ENCODE measurements around the gene LAPTM4A. TPM values are rescaled to one million over a fixed set of nuclear protein-coding genes. Genes with fewer than 3 reads are reported as not detected.
"Not testable (repeated sequence)": the region's sequence is repeated elsewhere in the genome, so short reads cannot be mapped to it uniquely, and the experiment has no call there.

LAPTM4A gene
- total RNA-seq, 1 donor from 2014 or later, result 60.0 TPM

GRCh38 chr2:20052229-20052851 lies 912 bp upstream of the LAPTM4A start:
- FAIRE-seq (no peak), DNase-seq (ENCODE audit: low read depth) (peak; percentile 89)
- Histone ChIP-seq H3K4me3 (ENCODE audit: low read depth, low read length) (peak overlapping the region; percentile 87), H3K36me3 (ENCODE audit: control insufficient read depth, insufficient read depth, low read length) (no peaks in the 10 kb centered on the region), H3K27me3 (ENCODE audit: control insufficient read depth, insufficient read depth, low read length) (no peaks in the 10 kb centered on the region)
- TF ChIP-seq, protein P1, sequence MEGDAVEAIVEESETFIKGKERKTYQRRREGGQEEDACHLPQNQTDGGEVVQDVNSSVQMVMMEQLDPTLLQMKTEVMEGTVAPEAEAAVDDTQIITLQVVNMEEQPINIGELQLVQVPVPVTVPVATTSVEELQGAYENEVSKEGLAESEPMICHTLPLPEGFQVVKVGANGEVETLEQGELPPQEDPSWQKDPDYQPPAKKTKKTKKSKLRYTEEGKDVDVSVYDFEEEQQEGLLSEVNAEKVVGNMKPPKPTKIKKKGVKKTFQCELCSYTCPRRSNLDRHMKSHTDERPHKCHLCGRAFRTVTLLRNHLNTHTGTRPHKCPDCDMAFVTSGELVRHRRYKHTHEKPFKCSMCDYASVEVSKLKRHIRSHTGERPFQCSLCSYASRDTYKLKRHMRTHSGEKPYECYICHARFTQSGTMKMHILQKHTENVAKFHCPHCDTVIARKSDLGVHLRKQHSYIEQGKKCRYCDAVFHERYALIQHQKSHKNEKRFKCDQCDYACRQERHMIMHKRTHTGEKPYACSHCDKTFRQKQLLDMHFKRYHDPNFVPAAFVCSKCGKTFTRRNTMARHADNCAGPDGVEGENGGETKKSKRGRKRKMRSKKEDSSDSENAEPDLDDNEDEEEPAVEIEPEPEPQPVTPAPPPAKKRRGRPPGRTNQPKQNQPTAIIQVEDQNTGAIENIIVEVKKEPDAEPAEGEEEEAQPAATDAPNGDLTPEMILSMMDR (IDR thresholded peaks at IDR 0.05; ENCODE audit: insufficient read depth, low read length, severe bottlenecking), result no peak

DNA sequence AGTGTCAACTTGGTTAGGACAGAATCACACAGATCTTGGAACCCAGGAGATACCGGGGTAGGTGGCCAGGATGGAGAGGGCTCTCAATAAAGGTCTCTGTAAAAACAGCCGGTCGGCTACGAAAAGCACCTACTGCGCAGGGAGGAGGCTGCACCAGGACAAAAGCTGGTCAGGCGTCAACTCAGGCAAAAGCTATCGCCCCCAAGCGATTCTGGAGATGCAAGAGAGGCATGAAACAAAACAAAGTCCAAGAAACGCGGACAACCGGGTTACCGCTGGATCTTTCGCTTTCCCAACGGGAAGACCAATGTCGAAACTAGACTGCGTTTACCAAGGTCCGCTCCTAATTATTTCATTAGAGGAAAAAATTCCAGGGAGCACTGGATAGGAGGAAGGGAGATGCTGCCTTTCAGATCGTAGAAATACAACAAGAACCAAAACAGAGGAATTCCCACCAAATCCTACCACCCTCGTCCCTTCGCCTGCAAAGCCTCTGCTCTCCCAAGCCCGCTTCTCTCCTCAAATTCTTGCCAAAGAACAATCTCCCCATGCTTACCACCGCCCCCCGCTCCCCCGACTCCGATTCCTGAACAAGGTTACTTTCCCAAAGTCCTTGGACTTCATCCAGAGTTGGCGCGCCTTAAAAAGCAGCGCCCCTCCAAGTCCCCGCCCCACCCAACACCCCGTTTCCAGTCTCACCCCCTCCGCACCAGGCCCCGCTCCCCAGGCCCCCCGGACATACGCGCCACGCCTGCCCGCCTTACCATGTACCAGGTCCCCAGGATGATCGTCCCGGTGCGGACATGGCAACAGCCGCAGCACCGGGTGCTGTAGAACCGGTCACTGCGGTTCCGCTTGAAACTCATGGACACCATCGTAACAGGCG lies 539 bp downstream of the LAPTM4A start:
- FAIRE-seq, result no peak
- TF ChIP-seq, protein P1 (IDR thresholded peaks at IDR 0.05; ENCODE audit: insufficient read depth, low read length, severe bottlenecking), result peak; percentile 19

GRCh38 chr2:20050104-20050645 lies 1.3 kb downstream of the LAPTM4A start:
- no peak for FAIRE-seq
- TF ChIP-seq, protein P1 (IDR thresholded peaks at IDR 0.05; ENCODE audit: insufficient read depth, low read length, severe bottlenecking), result no peak
- DNase-seq (ENCODE audit: low read depth), result peak; percentile 89

More for the DNA sequence above, 539 bp downstream of the LAPTM4A start:
- peak; percentile 43 for DNase-seq (ENCODE audit: low read depth)
- no peaks in the 10 kb centered on the region for H3K36me3 ChIP-seq (ENCODE audit: control insufficient read depth, insufficient read depth, low read length)
- H3K27me3 ChIP-seq (ENCODE audit: control insufficient read depth, insufficient read depth, low read length), result no peaks in the 10 kb centered on the region
- peak overlapping the region; percentile 87 for H3K4me3 ChIP-seq (ENCODE audit: low read depth, low read length)

GRCh38 chr2:20049637-20050036 lies 1.8 kb downstream of the LAPTM4A start:
- no peak for FAIRE-seq
- DNase-seq (ENCODE audit: low read depth), result peak; percentile 66

More at GRCh38 chr2:20050104-20050645, 1.3 kb downstream of the LAPTM4A start:
- Histone ChIP-seq H3K4me3 (ENCODE audit: low read depth, low read length) (peak overlapping the region; percentile 87), H3K27me3 (ENCODE audit: control insufficient read depth, insufficient read depth, low read length) (no peaks in the 10 kb centered on the region), H3K36me3 (ENCODE audit: control insufficient read depth, insufficient read depth, low read length) (no peaks in the 10 kb centered on the region)

GRCh38 chr2:20048488-20049448 lies 2.7 kb downstream of the LAPTM4A start:
- TF ChIP-seq, protein P1 (IDR thresholded peaks at IDR 0.05; ENCODE audit: insufficient read depth, low read length, severe bottlenecking), result no peak
- FAIRE-seq, result no peak
- Histone ChIP-seq H3K27me3 (ENCODE audit: control insufficient read depth, insufficient read depth, low read length) (no peaks in the 10 kb centered on the region), H3K36me3 (ENCODE audit: control insufficient read depth, insufficient read depth, low read length) (peaks cover 1% of the 10 kb centered on the region), H3K4me3 (ENCODE audit: low read depth, low read length) (no peak overlapping the region)
- no peak for DNase-seq (ENCODE audit: low read depth)

More at GRCh38 chr2:20049637-20050036, 1.8 kb downstream of the LAPTM4A start:
- TF ChIP-seq, protein P1 (IDR thresholded peaks at IDR 0.05; ENCODE audit: insufficient read depth, low read length, severe bottlenecking), result no peak
- Histone ChIP-seq H3K27me3 (ENCODE audit: control insufficient read depth, insufficient read depth, low read length) (no peaks in the 10 kb centered on the region), H3K4me3 (ENCODE audit: low read depth, low read length) (peak overlapping the region; percentile 87), H3K36me3 (ENCODE audit: control insufficient read depth, insufficient read depth, low read length) (no peaks in the 10 kb centered on the region)

- not testable (repeated sequence) for H3K27me3 ChIP-seq (ENCODE audit: control insufficient read depth, insufficient read depth, low read length); FAIRE-seq; H3K36me3 ChIP-seq (ENCODE audit: control insufficient read depth, insufficient read depth, low read length); H3K4me3 ChIP-seq (ENCODE audit: low read depth, low read length); DNase-seq (ENCODE audit: low read depth)
Observed at GRCh38 chr2:20045712-20046292, 5.6 kb downstream of the LAPTM4A start.
